Pancreas (tissue), 10 donors: ENCODE measurements around the gene PLRG1. TPM values are rescaled to one million over a fixed set of nuclear protein-coding genes. Genes with fewer than 3 reads are reported as not detected.

Source experiments
- ATAC-seq, 4 donors: fragments of 200-7000 bp; cut with Tn5 transposase; one replicate each; pipeline versions ENCODE4 v1.8.0 to v1.9.1; 2020; ENCODE audit warnings: mild to moderate bottlenecking in 4 of 4, moderate library complexity in 4 of 4
- DNase-seq, 6 donors: peaks; one replicate each; pipeline ENCODE4 v3.0.0-alpha.2; 2020
- FAIRE-seq: peaks from 2 replicates; lab custom pipeline; 2012; peaks lifted over from hg19 to GRCh38; lab: Jason Lieb, UNC
- H3K27ac ChIP-seq, 4 donors: fragments of 200-600 bp; sonication (generic); 1 replicate in 3 of 4; 2 replicates in 1 of 4; pipeline versions ENCODE4 v1.5.0 to v1.8.0; 2020
- H3K27me3 ChIP-seq, 4 donors: fragments of 200-600 bp; one replicate each; pipeline ENCODE4 v1.8.0; 2021
- H3K36me3 ChIP-seq, 3 donors: fragments of 200-600 bp; sonication (generic) in 1 of 3; one replicate each; pipeline versions ENCODE4 v1.5.0 to v1.8.0; 2020 to 2021
- H3K4me1 ChIP-seq, 3 donors: fragments of 200-600 bp; one replicate each; pipeline ENCODE4 v1.8.0; 2021
- H3K4me3 ChIP-seq, 4 donors: fragments of 200-600 bp; sonication (generic) in 2 of 4; one replicate each; pipeline versions ENCODE4 v1.5.0 to v1.8.0; 2020 to 2021
- H3K9me3 ChIP-seq, 4 donors: fragments of 200-600 bp; one replicate each; pipeline ENCODE4 v1.8.0; 2021
- CTCF ChIP-seq, 4 donors: fragments of 200-600 bp; sonication (generic) in 3 of 4; IDR thresholded peaks; one replicate each; pipeline versions ENCODE4 v1.5.0 to v1.8.0; 2021; ENCODE audit warnings: antibody characterized with exemption in 4 of 4
- WGBS, 2 donors: extraction: QIAGEN DNeasy Blood & Tissue Kit; methylation state at CpG; one replicate each; pipeline ENCODE4 v1.1.7; 2013; 5-methylcytosine and 5-hydroxymethylcytosine counted together
- intact Hi-C, 3 donors: fragments of 100-400 bp; cut with DNase I; formaldehyde crosslinking; loops; one replicate each; pipeline versions ENCODE4 v1.11.1 to v1.14.2; 2022
- polyA plus RNA-seq, 2 donors: library from polyadenylated mRNA; stranded (reverse); fragments of 200-250 nt; gene quantifications; one replicate each; pipeline ENCODE4 v1.2.3, GENCODE V29; 2013
- total RNA-seq, 6 donors: library from RNA; stranded (reverse); fragmentation: NEBNext Ultra II Directional in 4 of 6; extraction: Animal tissue kit (Norgen Biotek cat#: 25700) in 4 of 6; gene quantifications; one replicate each; pipeline versions ENCODE4 v1.2.1 to v1.2.4, GENCODE V29; 2021 to 2023
- donor health status: healthy with polysubstance abuse.
- donor health status: DM: no; HTN: no; CAD: no; lungs with moderate emphysema.
- donor health status: DM: no; HTN: no; CAD: no.
- donor health status: control.
- donor health status: control.
- donor health status: Bipolar disorder and iron deficiency.
- donor health status: DM: yes; HTN: yes; CAD: no.
- donor health status: DM: no; HTN: no; CAD: no.
- donor health status: DM: no; HTN: no; CAD: no.
- donor health status: DM: yes; HTN: yes; CAD: no.

The PLRG1 gene
- total and polyA plus RNA-seq, 8 donors, result 18.5 to 38.6 (median 30.5) TPM

- no peak for FAIRE-seq
- no peaks in the 10 kb centered on the region for H3K4me1 ChIP-seq
- H3K9me3 ChIP-seq, result no peaks in the 10 kb centered on the region
- intact Hi-C loops, result no loop called here
- no peaks in the 10 kb centered on the region for H3K27me3 ChIP-seq
- ATAC-seq, result no peak
- H3K27ac ChIP-seq, result no peak overlapping the region
- H3K4me3 ChIP-seq, result no peak overlapping the region
- WGBS, 2 donors, result 87 to 95% methylated on average over 4 of the region's 4 CpGs
- peaks cover 3 to 82% (median 51%) of the 10 kb centered on the region in 3 donors for H3K36me3 ChIP-seq
- TF ChIP-seq CTCF (IDR thresholded peaks at IDR 0.05), result no peak
- DNase-seq, result no peak
These were observed 7.8 kb downstream of the PLRG1 start for GRCh38 chr4:154542271-154542879.

- Histone ChIP-seq H3K4me1 (no peaks in the 10 kb centered on the region), H3K4me3 (no peak overlapping the region), H3K36me3 (peaks cover 0 to 18% (median 9%) of the 10 kb centered on the region in 3 donors), H3K9me3 (no peaks in the 10 kb centered on the region), H3K27me3 (peaks cover 0 to 3% (median 0%) of the 10 kb centered on the region in 4 donors), H3K27ac (no peak overlapping the region)
- intact Hi-C loops, result no loop called here
- 69 to 77% methylated on average over 1 of the region's 1 CpG for WGBS, 2 donors
- no peak for ATAC-seq
- no peak for DNase-seq
- FAIRE-seq, result no peak
- TF ChIP-seq CTCF (IDR thresholded peaks at IDR 0.05), result no peak
These were observed 15.9 kb downstream of the PLRG1 start for GRCh38 chr4:154534296-154534695.

- peaks cover 0 to 3% (median 0%) of the 10 kb centered on the region in 4 donors for H3K27me3 ChIP-seq
- intact Hi-C loops, result no loop called here
- no peak for TF ChIP-seq CTCF (IDR thresholded peaks at IDR 0.05)
- DNase-seq, result no peak
- 78 to 82% methylated on average over 4 of the region's 4 CpGs for WGBS, 2 donors
- no peak overlapping the region for H3K27ac ChIP-seq
- FAIRE-seq, result no peak
- H3K36me3 ChIP-seq, result no peaks in the 10 kb centered on the region
- H3K9me3 ChIP-seq, result no peaks in the 10 kb centered on the region
- H3K4me3 ChIP-seq, result no peak overlapping the region
- peak in 1 of 4 donors; percentile 53 for ATAC-seq
- H3K4me1 ChIP-seq, result no peaks in the 10 kb centered on the region
These were observed 20.3 kb downstream of the PLRG1 start for GRCh38 chr4:154529728-154530519.

GRCh38 chr4:154528869-154529268, 21.3 kb downstream of the PLRG1 start:
- TF ChIP-seq CTCF (IDR thresholded peaks at IDR 0.05), result no peak
- intact Hi-C loops, result no loop called here
- DNase-seq (no peak), FAIRE-seq (no peak), ATAC-seq (peak in 1 of 4 donors; percentile 67)
- Histone ChIP-seq H3K27ac (no peak overlapping the region), H3K4me1 (no peaks in the 10 kb centered on the region), H3K4me3 (no peak overlapping the region), H3K9me3 (no peaks in the 10 kb centered on the region), H3K36me3 (no peaks in the 10 kb centered on the region), H3K27me3 (peaks cover 0 to 3% (median 0%) of the 10 kb centered on the region in 4 donors)
- 35 to 55% methylated on average over 2 of the region's 2 CpGs for WGBS, 2 donors

- intact Hi-C loops, result no loop called here
- no peak for TF ChIP-seq CTCF (IDR thresholded peaks at IDR 0.05)
- no peak for FAIRE-seq
These were observed 22.9 kb downstream of the PLRG1 start for GRCh38 chr4:154527308-154527707.

More at GRCh38 chr4:154527308-154527707, 22.9 kb downstream of the PLRG1 start:
- no peak overlapping the region for H3K4me3 ChIP-seq
- H3K27me3 ChIP-seq, result peaks cover 0 to 5% (median 1%) of the 10 kb centered on the region in 4 donors
- DNase-seq, result no peak
- H3K9me3 ChIP-seq, result no peaks in the 10 kb centered on the region
- WGBS, 2 donors, result 80 to 83% methylated on average over 4 of the region's 4 CpGs
- H3K4me1 ChIP-seq, result no peaks in the 10 kb centered on the region
- H3K36me3 ChIP-seq, result no peaks in the 10 kb centered on the region
- H3K27ac ChIP-seq, result no peak overlapping the region
- ATAC-seq, result no peak
